Stomach (tissue), 9 donors: ENCODE results near the gene MCL1. TPM values are rescaled to one million over a fixed set of nuclear protein-coding genes. Genes with fewer than 3 reads are reported as not detected.

Source experiments
- DNase-seq, 2 donors: peaks; one replicate each; pipeline versions ENCODE4 v3.0.0 to v3.0.0-alpha.2; 2013 to 2019
- H3K27ac ChIP-seq, 5 donors: fragments of 200-600 bp in 4 of 5; sonication (generic) in 4 of 5; one replicate each; pipeline ENCODE4 v1.5.1; 2013 to 2019; ENCODE audit warnings: mild to moderate bottlenecking in 1 of 5, moderate library complexity in 1 of 5
- H3K27me3 ChIP-seq, 3 donors: fragments of 200-600 bp; sonication (generic); one replicate each; pipeline ENCODE4 v1.5.1; 2017 to 2019; ENCODE audit warnings: mixed run types in 1 of 3
- H3K36me3 ChIP-seq, 4 donors: fragments of 200-600 bp; sonication (generic); 1 replicate in 3 of 4; 2 replicates in 1 of 4; pipeline ENCODE4 v1.5.1; 2016 to 2019
- H3K4me1 ChIP-seq, 4 donors: fragments of 200-600 bp; sonication (generic); one replicate each; pipeline ENCODE4 v1.5.1; 2016 to 2019
- H3K4me3 ChIP-seq, 4 donors: fragments of 200-600 bp; sonication (generic) in 3 of 4; one replicate each; pipeline ENCODE4 v1.5.1; 2016 to 2019; ENCODE audit warnings: mild to moderate bottlenecking in 1 of 4
- H3K9me3 ChIP-seq, 4 donors: fragments of 200-600 bp; sonication (generic); one replicate each; pipeline ENCODE4 v1.5.1; 2016 to 2019
- CTCF ChIP-seq, 7 experiments: fragments of 450-650 bp in 4 of 7; fragments of 200-600 bp in 3 of 7; sonication (generic) in 3 of 7; IDR thresholded peaks; one replicate each; pipeline ENCODE4 v1.5.1; 2016 to 2019; ENCODE audit warnings: antibody characterized with exemption in 7 of 7, control low read depth in 2 of 7, mild to moderate bottlenecking in 1 of 7
- EP300 ChIP-seq: sonication (generic); formaldehyde crosslinking; IDR thresholded peaks from one replicate; pipeline ENCODE4 v1.6.1; 2017; ENCODE audit warnings: antibody characterized with exemption
- POLR2A ChIP-seq, 4 donors: fragments of 450-650 bp; IDR thresholded peaks; one replicate each; pipeline ENCODE4 v1.6.1; 2016; ENCODE audit warnings: antibody characterized with exemption in 4 of 4, control low read depth in 2 of 4, mild to moderate bottlenecking in 1 of 4, moderate library complexity in 1 of 4
- POLR2AphosphoS5 ChIP-seq, 3 donors: sonication (generic); formaldehyde crosslinking; IDR thresholded peaks; one replicate each; pipeline ENCODE4 v1.6.1; 2016; ENCODE audit warnings: antibody characterized with exemption in 3 of 3
- WGBS, 5 donors: extraction: QIAGEN DNeasy Blood & Tissue Kit in 3 of 5; methylation state at CpG; one replicate each; pipeline versions ENCODE4 v1.1.5 to v1.1.7; 2013 to 2018; 5-methylcytosine and 5-hydroxymethylcytosine counted together
- intact Hi-C: fragments of 100-400 bp; cut with DNase I; formaldehyde crosslinking; loops from one replicate; pipeline ENCODE4 v1.15.1; 2023; ENCODE audit warnings: low total_unique reads
- polyA plus RNA-seq, 3 donors: library from polyadenylated mRNA; stranded (reverse); fragments of 200-250 nt; gene quantifications; one replicate each; pipeline ENCODE4 v1.2.3, GENCODE V29; 2013
- total RNA-seq, 5 donors: library from RNA; depleted of rRNA; stranded (reverse); fragments of >200 nt; gene quantifications; one replicate each; pipeline versions ENCODE4 v1.1.0 to v1.2.3, GENCODE V29; 2014 to 2016
- donor health status: healthy with polysubstance abuse.
- donor health status: Bipolar disorder and iron deficiency.
- donor health status: healthy.

Gene MCL1
- total and polyA plus RNA-seq, 8 donors: 77.7 to 330 (median 121) TPM

GRCh38 chr1:150619576-150620509 is 40.4 kb upstream of the MCL1 start:
- H3K4me3 ChIP-seq: no peak overlapping the region
- peak overlapping the region in 4 of 5 donors; percentile 34 to 78 (median 75) for H3K27ac ChIP-seq
- TF ChIP-seq CTCF (IDR thresholded peaks at IDR 0.05) (peak in 2 of 7 experiments; percentile 33 to 41), EP300 (no peak), POLR2A (IDR thresholded peaks at IDR 0.05) (no peak), POLR2AphosphoS5 (IDR thresholded peaks at IDR 0.05) (peak in 1 of 3 donors; percentile 26)
- no peaks in the 10 kb centered on the region for H3K27me3 ChIP-seq
- DNase-seq: peak in 1 of 2 donors; percentile 73
- no peaks in the 10 kb centered on the region for H3K9me3 ChIP-seq
- H3K36me3 ChIP-seq: peaks cover 42 to 75% (median 73%) of the 10 kb centered on the region in 4 donors
- intact Hi-C loops: loop anchor here (10.0 kb wide), 1 partner anchor 65 kb away; no protein-coding TSS in a partner anchor
- peaks cover 23 to 67% (median 52%) of the 10 kb centered on the region in 4 donors for H3K4me1 ChIP-seq
- WGBS, 5 donors: 17 to 30% (median 25%) methylated on average over 4 of the region's 4 CpGs

- WGBS, 5 donors: 87 to 90% (median 90%) methylated on average over 12 of the region's 12 CpGs
- no peak for TF ChIP-seq CTCF (IDR thresholded peaks at IDR 0.05)
- TF ChIP-seq EP300: no peak
- no peak for TF ChIP-seq POLR2A (IDR thresholded peaks at IDR 0.05)
- no peak for TF ChIP-seq POLR2AphosphoS5 (IDR thresholded peaks at IDR 0.05)
- intact Hi-C loops: no loop called here
- Histone ChIP-seq H3K36me3 (peaks cover 13 to 47% (median 40%) of the 10 kb centered on the region in 4 donors), H3K27ac (peak overlapping the region in 4 of 5 donors; percentile 7 to 89 (median 66)), H3K27me3 (no peaks in the 10 kb centered on the region), H3K4me3 (no peak overlapping the region), H3K4me1 (peaks cover 44 to 71% (median 60%) of the 10 kb centered on the region in 4 donors), H3K9me3 (no peaks in the 10 kb centered on the region)
- DNase-seq: no peak
Observed at GRCh38 chr1:150615346-150616201, 36.2 kb upstream of the MCL1 start.

- peak overlapping the region; percentile 61 to 89 (median 88) for H3K27ac ChIP-seq
- intact Hi-C loops: no loop called here
- TF ChIP-seq EP300: no peak
- peak; percentile 34 to 85 (median 80) for TF ChIP-seq POLR2AphosphoS5 (IDR thresholded peaks at IDR 0.05)
- no peaks in the 10 kb centered on the region for H3K9me3 ChIP-seq
- peaks cover 36 to 71% (median 61%) of the 10 kb centered on the region in 4 donors for H3K4me1 ChIP-seq
- peak in 1 of 2 donors; percentile 69 for DNase-seq
- 46 to 50% (median 48%) methylated on average over 12 of the region's 12 CpGs for WGBS, 5 donors
- peak overlapping the region in 1 of 4 donors; percentile 11 for H3K4me3 ChIP-seq
- no peaks in the 10 kb centered on the region for H3K27me3 ChIP-seq
- peaks cover 6 to 39% (median 25%) of the 10 kb centered on the region in 4 donors for H3K36me3 ChIP-seq
Observed at GRCh38 chr1:150613061-150613920, 33.9 kb upstream of the MCL1 start.

GRCh38 chr1:150612014-150612345 is 32.6 kb upstream of the MCL1 start:
- Histone ChIP-seq H3K27me3 (no peaks in the 10 kb centered on the region), H3K27ac (peak overlapping the region; percentile 82 to 89 (median 88)), H3K36me3 (peaks cover 6 to 26% (median 13%) of the 10 kb centered on the region in 4 donors), H3K4me1 (peaks cover 36 to 71% (median 61%) of the 10 kb centered on the region in 4 donors), H3K4me3 (no peak overlapping the region), H3K9me3 (no peaks in the 10 kb centered on the region)
- 83 to 88% (median 86%) methylated on average over 3 of the region's 3 CpGs for WGBS, 5 donors
- no peak for DNase-seq
- intact Hi-C loops: no loop called here
- TF ChIP-seq CTCF (IDR thresholded peaks at IDR 0.05): no peak
- no peak for TF ChIP-seq POLR2AphosphoS5 (IDR thresholded peaks at IDR 0.05)
- TF ChIP-seq POLR2A (IDR thresholded peaks at IDR 0.05): no peak
- no peak for TF ChIP-seq EP300
